Stimulated activated naive CD4-positive, alpha-beta T cell (primary cell): ENCODE data around the gene DHRS9.
"Not testable (repeated sequence)": the region's sequence is repeated elsewhere in the genome, so short reads cannot be mapped to it uniquely, and the experiment has no call there.

Experiments used
- DNase-seq, 6 experiments: peaks; one replicate each; lab custom pipeline; 2025; lab: John Stamatoyannopoulos, UW

The DHRS9 gene

DNA sequence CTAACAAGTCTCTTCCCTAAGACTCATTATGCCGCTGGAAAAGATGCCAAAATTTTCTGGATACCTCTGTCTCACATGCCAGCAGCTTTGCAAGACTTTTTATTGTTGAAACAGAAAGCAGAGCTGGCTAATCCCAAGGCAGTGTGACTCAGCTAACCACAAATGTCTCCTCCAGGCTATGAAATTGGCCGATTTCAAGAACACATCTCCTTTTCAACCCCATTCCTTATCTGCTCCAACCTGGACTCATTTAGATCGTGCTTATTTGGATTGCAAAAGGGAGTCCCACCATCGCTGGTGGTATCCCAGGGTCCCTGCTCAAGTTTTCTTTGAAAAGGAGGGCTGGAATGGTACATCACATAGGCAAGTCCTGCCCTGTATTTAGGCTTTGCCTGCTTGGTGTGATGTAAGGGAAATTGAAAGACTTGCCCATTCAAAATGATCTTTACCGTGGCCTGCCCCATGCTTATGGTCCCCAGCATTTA is 26.3 kb downstream of the DHRS9 start:
- no peak for DNase-seq

- DNase-seq = no peak
These were observed 35.5 kb downstream of the DHRS9 start for GRCh38 chr2:169104848-169105247.

GRCh38 chr2:169105476-169105875 is 36.1 kb downstream of the DHRS9 start:
- no peak for DNase-seq

GRCh38 chr2:169106134-169106533 is 36.8 kb downstream of the DHRS9 start:
- DNase-seq = no peak

DNA sequence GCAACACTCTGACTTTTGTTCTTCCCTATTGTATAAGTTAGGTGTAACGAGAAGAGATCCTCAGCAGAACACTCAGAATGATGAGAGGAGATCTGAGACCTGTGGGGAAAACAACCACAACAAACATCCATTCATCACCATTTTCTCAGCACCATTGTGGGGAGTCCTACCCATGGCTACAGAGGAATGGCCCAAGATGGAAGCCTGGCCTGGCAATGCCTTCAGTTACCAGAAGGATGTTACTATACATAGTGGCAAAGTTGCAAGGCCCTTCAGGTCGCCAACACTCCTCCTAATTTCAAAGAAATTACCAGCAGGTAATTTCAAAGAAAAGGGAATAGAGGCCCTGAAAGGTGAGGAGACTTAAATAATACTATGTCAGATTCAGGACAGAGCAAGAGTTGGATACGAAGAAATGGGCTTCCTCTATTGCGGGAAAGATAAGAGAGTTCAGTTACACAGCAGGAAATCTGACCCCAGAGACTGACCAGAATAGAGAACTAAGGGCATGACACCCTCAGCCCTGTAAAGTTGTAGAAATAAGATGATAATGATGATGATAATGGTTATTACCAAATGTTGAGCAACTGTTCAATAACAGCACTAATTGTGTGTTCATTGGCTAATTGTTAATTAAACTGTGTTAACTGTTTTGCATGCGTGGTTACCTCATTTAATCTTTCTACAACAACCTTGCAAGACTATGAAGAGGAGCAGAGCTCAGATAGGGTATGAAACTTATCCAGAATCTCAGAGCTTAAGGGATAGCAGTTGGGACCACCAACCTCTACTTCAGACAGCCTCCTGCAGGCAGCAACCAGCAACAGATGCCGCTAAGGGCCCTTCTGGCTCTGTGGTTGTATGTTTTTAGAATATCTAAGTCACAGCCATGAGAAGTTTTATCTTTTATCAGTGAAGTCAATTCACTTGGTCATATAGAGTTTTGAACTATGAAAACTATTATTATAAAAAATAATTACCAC is 37.5 kb downstream of the DHRS9 start:
- DNase-seq = no peak

DNA sequence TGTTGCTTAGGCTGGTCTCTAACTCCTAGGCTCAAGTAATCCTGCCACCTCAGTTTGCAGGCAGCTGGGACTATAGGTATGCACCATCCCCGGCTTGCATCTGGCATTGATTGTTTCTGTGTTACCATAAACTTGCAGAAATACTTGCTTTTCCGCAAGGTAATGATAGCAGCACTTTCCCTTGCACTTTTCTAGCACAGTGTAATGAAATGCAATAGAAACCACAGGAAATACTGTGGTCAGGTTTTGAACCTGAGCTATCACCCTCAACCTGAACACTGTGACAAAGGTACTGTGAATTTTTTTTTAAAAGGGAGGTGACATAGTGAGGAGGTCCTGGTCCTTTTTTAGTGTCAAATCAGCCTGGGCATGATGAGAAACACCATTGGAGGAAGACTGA is 38.3 kb downstream of the DHRS9 start:
- DNase-seq = peak in 3 of 6 experiments; percentile 60 to 73 (median 67)

DNA sequence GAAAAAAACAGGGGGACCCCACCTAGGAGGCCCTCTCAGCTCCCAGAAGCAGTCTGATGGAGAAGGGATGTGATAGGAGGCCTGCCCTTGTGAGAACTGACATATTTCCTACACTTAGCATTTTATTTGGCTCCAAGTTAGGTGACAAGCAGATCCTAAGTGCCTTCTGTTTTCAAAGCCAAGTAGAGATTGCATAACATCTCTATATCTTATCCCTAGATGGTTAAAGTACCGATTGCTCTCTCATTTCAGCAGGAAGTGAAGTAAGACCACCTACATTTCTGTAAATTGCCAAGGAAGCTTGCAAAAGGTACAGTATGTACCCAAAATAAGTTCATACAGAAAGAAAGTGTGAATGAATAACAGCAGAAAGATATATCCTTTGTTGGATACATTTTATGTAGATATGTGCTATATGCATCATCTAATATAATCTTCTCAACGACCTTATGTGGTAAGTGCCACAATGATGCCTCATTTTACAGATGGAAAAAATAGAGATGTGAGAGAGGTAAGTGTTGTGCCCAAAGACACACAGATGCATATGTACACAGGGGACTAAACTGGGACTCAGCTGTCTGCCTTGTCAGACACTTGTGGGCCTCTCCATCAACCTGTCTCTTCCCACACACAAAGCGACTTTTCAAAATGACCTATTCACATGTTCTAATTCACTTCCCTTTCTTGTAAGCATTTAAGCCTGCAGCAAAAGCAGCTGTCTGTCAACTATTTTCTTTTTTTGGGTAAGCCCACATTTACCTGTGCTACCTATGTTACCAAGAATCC is 38.9 kb downstream of the DHRS9 start:
- no peak for DNase-seq

DNA sequence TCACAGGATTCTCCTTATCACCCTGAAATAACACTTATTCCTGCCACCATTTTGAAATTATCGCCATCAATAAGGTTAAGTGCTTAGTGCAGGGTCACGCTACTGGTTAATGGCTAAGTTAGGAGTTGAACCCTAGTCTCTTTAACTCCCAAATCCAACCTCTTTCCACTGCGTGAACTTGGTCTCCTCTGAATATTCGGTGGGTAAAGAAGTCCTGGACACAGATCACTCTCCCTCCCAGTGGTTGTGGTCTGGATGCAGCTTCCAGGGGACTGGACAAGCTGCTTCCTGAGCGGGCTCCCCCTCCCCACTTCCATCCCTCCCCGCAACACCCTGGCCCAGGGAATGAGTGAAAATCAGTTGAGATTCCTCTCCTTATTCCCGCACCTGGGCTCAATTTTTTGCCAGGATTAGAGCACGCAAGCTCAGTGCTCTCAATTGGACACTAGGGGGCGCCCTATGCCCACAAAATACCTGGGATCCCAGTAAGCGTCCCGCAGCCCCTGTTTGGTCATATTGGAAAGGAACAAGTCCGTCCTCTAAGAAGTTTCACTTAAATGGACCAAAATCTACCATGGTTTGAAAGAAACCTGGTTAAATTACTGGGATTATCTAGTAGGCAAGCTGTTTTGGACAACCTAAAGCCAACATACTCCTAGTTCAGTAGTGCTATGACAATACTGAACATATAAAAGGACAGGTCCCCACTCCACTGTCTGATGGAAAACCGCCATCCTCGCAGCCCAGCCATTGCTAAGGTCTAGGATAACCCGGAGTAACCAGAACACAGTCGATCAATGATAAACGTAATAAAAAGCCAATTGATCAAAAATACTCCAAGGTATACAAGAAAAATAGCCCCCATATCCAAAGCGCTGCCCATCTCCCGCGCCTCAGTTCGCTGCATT is 40.4 kb downstream of the DHRS9 start:
- DNase-seq = peak; percentile 35 to 77 (median 63)

DNA sequence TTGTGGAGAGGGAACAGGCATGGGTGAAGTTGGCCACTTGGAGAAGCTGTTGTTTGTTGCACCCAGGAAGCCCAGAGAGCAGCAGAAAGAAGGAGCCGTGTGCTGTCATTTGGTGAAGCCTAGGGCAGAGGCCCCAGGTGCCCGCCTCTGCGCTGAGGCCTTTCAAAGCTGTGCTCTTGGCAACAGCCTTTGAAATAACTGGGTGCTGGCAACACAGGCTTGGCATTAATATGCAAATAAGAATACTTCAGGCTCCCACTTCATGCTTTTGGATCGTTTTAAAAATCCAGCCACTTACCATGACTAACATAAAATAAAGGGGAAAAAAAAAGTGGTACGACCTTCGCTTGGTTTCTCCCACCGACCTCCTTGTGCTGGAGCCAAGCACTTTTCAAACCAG is 41.1 kb downstream of the DHRS9 start:
- DNase-seq = no peak

- DNase-seq = no peak
These were observed 41.6 kb downstream of the DHRS9 start for GRCh38 chr2:169110916-169111315.

DNA sequence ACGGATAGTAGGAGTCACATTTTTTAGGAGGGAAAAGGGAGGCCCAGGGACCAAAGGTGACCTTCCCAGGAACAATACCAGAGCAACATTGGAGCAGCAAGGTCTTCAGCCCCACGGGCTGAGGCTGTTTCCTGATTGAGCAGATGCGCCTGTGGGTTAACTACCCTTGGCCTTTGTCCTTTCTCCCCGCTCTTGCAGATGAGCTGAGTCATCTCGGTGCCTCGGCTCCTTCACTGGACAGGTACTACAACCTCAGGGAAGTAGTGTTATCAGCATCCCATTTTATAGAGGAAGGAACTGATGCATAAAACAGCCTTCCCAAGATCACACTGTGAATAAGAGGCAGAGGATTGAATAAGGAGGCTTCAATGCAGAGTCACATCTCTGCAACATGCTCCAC is 43.5 kb downstream of the DHRS9 start:
- DNase-seq = no peak

- DNase-seq = no peak
These were observed 44.7 kb downstream of the DHRS9 start for GRCh38 chr2:169114056-169114455.

DNA sequence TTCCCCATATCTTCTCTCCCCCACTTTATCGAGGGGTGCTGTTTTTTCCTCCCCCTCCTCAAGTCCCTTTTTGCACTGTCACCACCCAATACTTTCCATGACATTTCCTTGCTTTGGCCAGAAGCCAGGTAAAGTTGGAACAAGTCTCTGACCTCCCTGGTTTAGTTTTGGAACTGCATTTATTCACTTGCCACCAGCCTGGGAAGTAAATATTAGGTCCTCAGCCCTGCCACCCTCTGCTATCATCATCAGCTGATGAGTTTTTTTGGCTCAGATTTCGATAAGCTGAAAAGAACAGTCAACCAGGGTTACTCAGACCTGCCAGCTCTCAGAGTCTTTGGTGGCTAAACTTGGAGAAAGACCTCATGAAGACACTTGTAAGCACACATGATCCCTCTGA is 47.0 kb downstream of the DHRS9 start:
- no peak for DNase-seq

- DNase-seq = no peak
These were observed 47.6 kb downstream of the DHRS9 start for GRCh38 chr2:169116993-169117392.

DNA sequence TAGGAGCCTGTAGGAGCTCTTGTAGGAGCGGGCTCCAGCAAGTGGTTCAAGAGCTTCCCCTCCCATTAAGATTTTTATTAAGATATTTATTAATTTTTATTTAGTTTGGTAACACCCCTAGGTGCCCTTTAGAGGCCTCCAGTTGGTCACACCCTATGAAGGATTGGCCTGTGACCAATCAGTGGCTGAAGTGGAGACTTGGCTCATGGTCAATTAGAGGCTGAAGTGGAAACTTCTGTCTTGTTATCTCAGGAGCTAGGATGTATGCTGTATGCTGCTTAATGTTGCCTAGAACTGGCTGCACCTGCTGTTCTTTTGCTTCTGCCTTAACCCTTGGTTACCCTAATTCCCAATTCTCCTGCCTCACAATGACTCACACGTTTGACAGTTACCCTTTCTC is 48.7 kb downstream of the DHRS9 start:
- no peak for DNase-seq

DNA sequence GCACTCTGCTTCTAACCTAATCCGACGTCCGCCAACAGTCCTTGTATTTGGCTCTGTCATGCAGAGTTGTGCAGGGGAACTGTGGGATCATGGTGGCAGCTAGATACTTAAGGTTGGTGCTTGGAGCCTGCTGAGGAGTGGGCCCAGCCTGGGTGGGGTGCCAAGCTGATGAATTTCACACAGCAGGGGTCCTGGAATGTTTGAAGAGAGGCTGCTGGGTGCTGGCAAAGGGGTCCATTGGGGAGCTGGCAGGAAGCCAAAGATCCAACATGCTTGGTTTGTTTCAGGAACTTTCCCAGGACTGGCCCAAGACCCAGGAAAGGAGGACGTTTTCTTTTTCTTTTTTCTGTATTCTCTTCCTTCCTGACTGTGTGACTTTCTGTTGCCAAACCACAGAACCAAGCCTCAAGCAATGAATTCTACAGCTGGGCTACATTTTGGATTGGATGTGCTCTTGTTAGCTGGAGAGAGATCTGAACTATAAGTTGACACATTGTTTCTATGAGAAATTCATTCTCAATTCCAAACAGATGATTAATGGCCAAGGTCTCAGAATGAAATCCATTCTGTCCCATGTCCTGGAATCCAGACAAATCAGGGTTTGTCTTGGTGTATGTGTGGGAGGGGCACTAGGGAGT is 49.9 kb downstream of the DHRS9 start:
- DNase-seq = no peak

GRCh38 chr2:169119851-169120250 is 50.5 kb downstream of the DHRS9 start:
- no peak for DNase-seq

GRCh38 chr2:169129703-169130243 is 60.4 kb downstream of the DHRS9 start:
- DNase-seq = no peak

DNA sequence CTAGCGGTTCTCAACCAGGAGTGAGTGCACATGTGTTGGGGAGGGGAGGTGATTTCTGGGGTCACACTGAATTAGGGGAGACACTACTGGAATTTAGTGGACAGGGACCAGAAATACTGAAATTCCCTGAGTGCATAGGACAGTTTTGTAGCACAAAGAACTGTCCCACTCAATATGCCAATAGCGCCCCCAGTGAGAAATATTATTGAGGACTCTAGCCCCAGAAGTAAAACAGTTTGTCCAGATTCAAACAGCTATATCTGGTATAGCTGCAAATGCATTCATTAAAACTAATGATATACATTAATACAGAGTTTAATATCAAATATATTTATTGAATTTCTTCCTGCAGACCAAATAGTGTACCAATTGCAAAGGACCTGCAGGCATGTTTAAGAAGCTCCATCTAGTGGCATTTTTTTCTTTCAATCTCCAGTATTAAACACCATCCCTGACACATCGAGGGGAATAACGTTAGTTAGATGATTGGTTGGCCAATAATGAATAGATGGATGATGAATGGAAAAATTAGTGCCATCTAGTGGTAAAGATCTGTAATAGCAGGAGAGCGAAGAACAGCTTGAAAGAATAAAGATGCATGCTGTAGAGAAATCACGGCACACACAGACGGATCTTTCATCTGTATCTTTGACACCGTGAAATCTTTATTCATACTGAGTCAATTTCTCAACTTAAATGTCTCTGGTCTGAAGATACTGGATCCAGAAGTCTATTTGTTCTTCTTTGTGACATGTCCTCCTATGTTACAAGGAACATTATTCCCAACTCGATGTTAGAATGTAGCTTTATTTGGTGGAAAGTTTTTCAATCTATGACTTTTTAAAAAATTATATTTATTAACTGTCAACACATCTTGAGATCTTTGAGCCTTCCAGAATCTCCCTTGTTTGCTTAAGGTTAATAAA is 62.5 kb downstream of the DHRS9 start:
- DNase-seq = peak in 3 of 6 experiments; percentile 6 to 48 (median 39)

DNA sequence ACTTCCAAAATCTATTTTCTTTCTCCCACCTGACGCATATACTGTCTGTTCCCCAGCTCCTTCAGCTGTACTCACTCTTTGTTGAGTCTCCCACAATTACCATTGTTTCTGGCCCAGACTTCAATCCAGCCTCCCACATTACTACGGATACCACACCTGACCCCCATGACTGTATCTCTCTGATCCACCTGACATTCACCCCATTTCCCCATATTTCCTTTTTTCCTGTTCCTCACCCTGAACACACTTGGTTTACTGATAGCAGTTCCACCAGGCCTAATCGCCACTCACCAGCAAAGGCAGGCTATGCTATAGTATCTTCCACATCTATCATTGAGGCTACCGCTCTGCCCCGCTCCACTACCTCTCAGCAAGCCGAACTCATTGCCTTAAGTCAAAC is 64.9 kb downstream of the DHRS9 start:
- not testable (repeated sequence) for DNase-seq
